C1 segment of cervical spinal cord (tissue), 14 donors: Measurements from ENCODE around the gene KRTAP4-3.
"Not testable (repeated sequence)": the region's sequence is repeated elsewhere in the genome, so short reads cannot be mapped to it uniquely, and the experiment has no call there.

ENCODE experiments used
- DNase-seq, 14 donors: peaks; one replicate each; lab custom pipeline; 2025; lab: John Stamatoyannopoulos, UW

Gene KRTAP4-3

GRCh38 chr17:41153856-41154255, 14.2 kb downstream of the KRTAP4-3 start:
- peak in 3 of 14 donors; percentile 0 to 10 (median 6) for DNase-seq

GRCh38 chr17:41151525-41151924, 16.5 kb downstream of the KRTAP4-3 start:
- no peak for DNase-seq

GRCh38 chr17:41150026-41150425, 18.0 kb downstream of the KRTAP4-3 start:
- DNase-seq, result no peak

- DNase-seq, result no peak
Measured at GRCh38 chr17:41149652-41149985, 18.4 kb downstream of the KRTAP4-3 start, which contains the start of gene KRTAP4-5. KRTAP4-5 (minus strand) TSS chr17:41149825; CDS start chr17:41149767, 58 bp downstream.

GRCh38 chr17:41148971-41149651, 18.9 kb downstream of the KRTAP4-3 start:
- DNase-seq, result not testable (repeated sequence)

- DNase-seq, result no peak
Measured at GRCh38 chr17:41147531-41148204, 20.4 kb downstream of the KRTAP4-3 start.

GRCh38 chr17:41145261-41145660, 22.8 kb downstream of the KRTAP4-3 start:
- DNase-seq, result no peak

GRCh38 chr17:41144846-41145245, 23.2 kb downstream of the KRTAP4-3 start:
- no peak for DNase-seq

GRCh38 chr17:41141361-41141760, 26.7 kb downstream of the KRTAP4-3 start:
- DNase-seq, result no peak

- no peak for DNase-seq
Measured at GRCh38 chr17:41140360-41141131, 27.5 kb downstream of the KRTAP4-3 start, which contains the start of gene KRTAP4-6. KRTAP4-6 (minus strand) TSS chr17:41140544; CDS start chr17:41140487, 57 bp downstream.

GRCh38 chr17:41139865-41140264, 28.2 kb downstream of the KRTAP4-3 start:
- DNase-seq, result not testable (repeated sequence)

- DNase-seq, result no peak
Measured at GRCh38 chr17:41133880-41134735, 33.9 kb downstream of the KRTAP4-3 start.

GRCh38 chr17:41131979-41132378, 36.0 kb downstream of the KRTAP4-3 start:
- no peak for DNase-seq

GRCh38 chr17:41127371-41127770, 40.6 kb downstream of the KRTAP4-3 start:
- DNase-seq, result no peak

GRCh38 chr17:41126412-41126811, 41.6 kb downstream of the KRTAP4-3 start:
- DNase-seq, result no peak

GRCh38 chr17:41125064-41125463, 43.0 kb downstream of the KRTAP4-3 start:
- DNase-seq, result no peak

GRCh38 chr17:41123991-41124371, 44.0 kb downstream of the KRTAP4-3 start, which contains the start of gene KRTAP4-12:
KRTAP4-12 (minus strand) TSS chr17:41124182; CDS start chr17:41124122, 60 bp downstream.
- not testable (repeated sequence) for DNase-seq

GRCh38 chr17:41123292-41123990, 44.6 kb downstream of the KRTAP4-3 start:
- DNase-seq, result not testable (repeated sequence)

- no peak for DNase-seq
Measured at GRCh38 chr17:41121742-41122141, 46.3 kb downstream of the KRTAP4-3 start.
